ENCODE data around the gene PRSS27.
"Not testable (repeated sequence)": the region's sequence is repeated elsewhere in the genome, so short reads cannot be mapped to it uniquely, and the experiment has no call there.

The PRSS27 gene

DNA sequence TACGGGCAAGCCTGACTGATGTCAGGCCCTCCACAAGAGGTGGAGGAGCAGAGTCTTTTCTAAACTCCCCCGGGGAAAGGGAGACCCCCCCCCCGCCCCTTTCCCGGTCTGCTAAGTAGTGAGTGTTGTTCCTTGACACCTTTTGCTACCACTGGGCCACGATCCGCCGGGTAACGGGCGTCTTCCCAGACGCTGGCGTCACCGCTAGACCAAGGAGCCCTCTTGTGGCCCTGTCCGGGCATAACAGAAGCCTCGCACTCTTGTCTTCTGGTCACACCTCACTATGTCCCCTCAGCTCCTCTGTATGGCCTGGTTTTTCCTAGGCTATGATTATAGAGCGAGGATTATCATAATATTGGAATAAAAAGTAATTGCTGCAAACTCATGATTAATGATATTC, 50.0 kb downstream of the PRSS27 start:
- DNase-seq, result peak; percentile 30

- not testable (repeated sequence) for DNase-seq
These were observed 50.4 kb downstream of the PRSS27 start for GRCh38 chr16:2669587-2669986.

DNA sequence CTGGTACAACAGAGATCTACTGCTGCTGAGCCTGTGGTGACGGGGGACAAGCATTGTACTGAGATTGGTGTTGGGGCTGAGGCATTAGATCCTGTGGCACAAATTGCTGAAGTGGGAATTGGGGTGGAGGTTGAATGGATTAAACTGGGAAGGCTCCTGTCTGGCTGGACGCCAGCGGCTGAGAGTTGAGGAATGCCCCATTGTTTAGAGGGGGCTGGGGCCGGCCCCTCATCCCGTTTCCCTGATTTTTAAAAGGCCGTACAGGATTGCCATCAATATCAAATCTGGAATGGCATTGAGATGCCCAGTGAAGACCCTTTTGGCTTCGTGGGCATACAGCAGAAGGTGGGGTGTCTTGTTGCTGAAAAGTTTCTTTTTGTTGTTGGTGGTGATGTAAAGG, 53.4 kb downstream of the PRSS27 start:
- DNase-seq, result not testable (repeated sequence)

DNA sequence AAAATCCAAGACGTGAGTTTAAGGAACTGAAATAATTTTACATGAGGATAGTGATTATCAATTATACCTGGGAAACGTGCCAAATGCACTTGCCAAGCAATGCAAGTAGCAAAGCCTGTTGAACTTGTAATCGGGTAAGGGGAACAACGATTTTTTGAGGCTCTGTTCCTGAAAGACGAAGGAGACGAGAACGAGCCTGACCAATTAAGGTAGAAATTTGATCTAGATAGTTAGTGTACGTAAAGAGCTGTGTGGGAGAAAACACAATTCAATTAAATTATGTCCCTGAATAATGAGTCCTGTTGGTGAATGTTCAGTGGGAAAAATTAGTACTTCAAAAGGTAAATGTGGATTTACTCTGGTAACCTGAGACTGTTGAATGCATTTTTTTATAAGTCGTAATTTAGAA, 55.4 kb downstream of the PRSS27 start:
- no peak for DNase-seq

DNA sequence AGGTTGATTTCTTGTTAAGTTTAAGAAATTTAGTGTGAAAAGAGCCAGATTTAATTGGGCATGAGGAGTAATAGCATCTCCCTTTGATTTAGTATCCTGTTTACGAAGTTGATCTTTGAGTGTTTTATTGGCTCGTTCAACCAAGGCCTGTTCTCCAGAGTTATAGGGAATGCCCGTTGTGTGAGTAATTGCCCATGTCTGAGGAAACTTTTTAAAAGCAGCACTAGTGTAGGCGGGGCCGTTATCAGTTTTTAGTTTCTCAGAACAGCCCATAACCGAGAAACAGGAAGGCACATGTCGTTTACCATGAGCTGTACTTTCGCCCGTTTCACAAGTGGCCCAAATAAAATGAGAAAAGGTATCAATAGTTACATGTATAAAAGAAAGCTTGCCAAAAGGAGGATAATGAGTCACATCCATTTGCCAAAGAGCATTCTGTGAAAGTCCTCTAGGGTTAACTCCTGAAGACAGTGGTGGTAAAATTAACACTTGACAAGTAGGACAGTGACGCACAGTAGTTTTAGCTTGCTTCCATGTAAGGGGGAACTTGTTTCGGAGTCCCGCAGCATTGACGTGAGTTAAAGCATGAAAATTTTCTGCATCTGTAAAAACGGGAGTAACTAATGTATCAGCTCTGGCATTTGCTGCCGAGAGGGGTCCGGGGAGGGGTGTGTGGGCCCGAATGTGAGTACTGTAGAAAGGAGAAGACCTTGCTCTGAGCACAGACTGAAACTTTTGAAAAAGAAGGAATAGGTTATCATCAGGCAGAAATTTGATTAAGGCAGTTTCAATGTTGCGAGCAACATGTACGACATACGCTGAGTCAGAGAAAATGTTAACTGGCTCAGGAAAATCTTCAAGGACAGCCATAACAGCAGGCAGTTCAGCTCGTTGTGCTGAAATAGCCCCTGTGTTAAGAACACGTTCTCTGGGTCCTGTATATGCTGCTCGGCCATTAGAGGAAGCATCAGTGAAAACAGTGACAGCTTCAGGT, 56.2 kb downstream of the PRSS27 start:
- DNase-seq, result peak; percentile 71

All from MV-4-11 (cell line).